ENCODE measurements around the gene THAP3.

The THAP3 gene

DNA sequence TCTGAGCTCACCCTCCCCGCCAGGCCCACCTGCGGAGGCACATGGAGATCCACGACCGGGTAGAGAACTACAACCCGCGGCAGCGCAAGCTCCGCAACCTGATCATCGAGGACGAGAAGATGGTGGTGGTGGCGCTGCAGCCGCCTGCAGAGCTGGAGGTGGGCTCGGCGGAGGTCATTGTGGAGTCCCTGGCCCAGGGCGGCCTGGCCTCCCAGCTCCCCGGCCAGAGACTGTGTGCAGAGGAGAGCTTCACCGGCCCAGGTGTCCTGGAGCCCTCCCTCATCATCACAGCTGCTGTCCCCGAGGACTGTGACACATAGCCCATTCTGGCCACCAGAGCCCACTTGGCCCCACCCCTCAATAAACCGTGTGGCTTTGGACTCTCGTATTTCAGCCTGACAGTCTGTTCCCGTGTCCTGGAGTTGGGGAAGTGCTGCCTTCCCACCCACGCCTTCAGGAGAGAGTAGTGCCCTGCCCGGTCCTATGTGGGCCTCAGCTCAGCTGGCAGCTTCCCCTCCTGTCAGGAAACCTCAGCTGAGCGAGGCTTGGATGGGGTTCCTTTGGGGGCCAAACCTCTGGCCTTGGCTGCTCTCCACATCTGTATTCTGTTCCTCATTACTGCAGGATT is 35.7 kb upstream of the THAP3 start:
- H3K27ac Mint-ChIP-seq: no peak overlapping the region

DNA sequence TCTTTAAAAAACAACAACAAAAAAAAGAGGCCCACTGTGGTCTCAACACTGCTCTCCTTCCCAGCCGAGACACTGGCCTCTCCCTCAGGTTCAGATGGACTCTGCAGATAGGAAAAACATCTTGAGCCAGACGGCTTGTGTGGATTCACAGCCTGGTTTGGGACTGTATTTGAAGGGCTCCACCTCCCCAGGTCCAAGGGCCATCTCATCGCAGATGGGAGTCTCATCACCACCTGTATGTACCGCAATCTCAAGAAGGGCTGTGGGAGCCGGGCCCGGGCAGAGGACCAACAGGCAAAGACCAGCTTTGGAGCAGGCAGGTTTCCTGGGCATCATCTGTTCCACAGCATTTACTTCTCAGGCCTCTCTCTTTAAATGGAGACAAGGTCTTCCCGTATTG is 34.6 kb upstream of the THAP3 start:
- TF ChIP-seq, protein P1, sequence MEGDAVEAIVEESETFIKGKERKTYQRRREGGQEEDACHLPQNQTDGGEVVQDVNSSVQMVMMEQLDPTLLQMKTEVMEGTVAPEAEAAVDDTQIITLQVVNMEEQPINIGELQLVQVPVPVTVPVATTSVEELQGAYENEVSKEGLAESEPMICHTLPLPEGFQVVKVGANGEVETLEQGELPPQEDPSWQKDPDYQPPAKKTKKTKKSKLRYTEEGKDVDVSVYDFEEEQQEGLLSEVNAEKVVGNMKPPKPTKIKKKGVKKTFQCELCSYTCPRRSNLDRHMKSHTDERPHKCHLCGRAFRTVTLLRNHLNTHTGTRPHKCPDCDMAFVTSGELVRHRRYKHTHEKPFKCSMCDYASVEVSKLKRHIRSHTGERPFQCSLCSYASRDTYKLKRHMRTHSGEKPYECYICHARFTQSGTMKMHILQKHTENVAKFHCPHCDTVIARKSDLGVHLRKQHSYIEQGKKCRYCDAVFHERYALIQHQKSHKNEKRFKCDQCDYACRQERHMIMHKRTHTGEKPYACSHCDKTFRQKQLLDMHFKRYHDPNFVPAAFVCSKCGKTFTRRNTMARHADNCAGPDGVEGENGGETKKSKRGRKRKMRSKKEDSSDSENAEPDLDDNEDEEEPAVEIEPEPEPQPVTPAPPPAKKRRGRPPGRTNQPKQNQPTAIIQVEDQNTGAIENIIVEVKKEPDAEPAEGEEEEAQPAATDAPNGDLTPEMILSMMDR (IDR thresholded peaks at IDR 0.05; ENCODE audit: unreplicated experiment in 3 of 3): no peak
- Mint-ChIP-seq H3K4me3 (no peak overlapping the region), H3K36me3 (ENCODE audit: low read depth) (peaks cover 7% of the 10 kb centered on the region), H3K4me1 (no peaks in the 10 kb centered on the region), H3K9me3 (no peaks in the 10 kb centered on the region), H3K27ac (no peak overlapping the region), H3K27me3 (ENCODE audit: low read depth) (no peaks in the 10 kb centered on the region)

More for the DNA sequence above, 35.7 kb upstream of the THAP3 start:
- H3K27me3 Mint-ChIP-seq (ENCODE audit: low read depth): no peaks in the 10 kb centered on the region
- no peak overlapping the region for H3K4me3 Mint-ChIP-seq
- H3K36me3 Mint-ChIP-seq (ENCODE audit: low read depth): peaks cover 6% of the 10 kb centered on the region
- TF ChIP-seq, protein P1 (IDR thresholded peaks at IDR 0.05; ENCODE audit: unreplicated experiment in 3 of 3): no peak
- H3K9me3 Mint-ChIP-seq: no peaks in the 10 kb centered on the region
- no peaks in the 10 kb centered on the region for H3K4me1 Mint-ChIP-seq

DNA sequence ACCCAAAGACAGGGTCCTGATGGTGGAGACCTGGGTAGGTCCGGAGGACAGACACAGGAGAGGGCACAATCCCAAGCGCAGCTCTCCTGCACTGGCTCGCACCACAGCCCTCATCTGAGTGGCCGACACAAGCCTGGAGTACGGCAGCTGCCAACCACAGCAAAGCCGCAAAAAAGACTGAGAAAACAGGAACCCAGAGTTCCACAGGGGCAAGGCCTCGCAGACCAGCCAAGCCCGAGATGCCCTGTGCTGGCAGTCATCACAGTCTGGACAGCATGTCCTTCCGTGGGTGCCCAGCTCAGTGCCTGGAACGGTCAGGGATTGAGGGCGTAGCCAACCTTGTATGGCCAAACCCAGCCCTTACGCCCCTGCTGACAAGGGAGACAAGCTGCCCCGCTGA is 33.4 kb upstream of the THAP3 start:
- Mint-ChIP-seq H3K4me1 (peaks cover 6% of the 10 kb centered on the region), H3K27me3 (ENCODE audit: low read depth) (no peaks in the 10 kb centered on the region), H3K9me3 (no peaks in the 10 kb centered on the region), H3K4me3 (no peak overlapping the region), H3K36me3 (ENCODE audit: low read depth) (peaks cover 19% of the 10 kb centered on the region), H3K27ac (no peak overlapping the region)
- TF ChIP-seq, protein P1 (IDR thresholded peaks at IDR 0.05; ENCODE audit: unreplicated experiment in 3 of 3): no peak

DNA sequence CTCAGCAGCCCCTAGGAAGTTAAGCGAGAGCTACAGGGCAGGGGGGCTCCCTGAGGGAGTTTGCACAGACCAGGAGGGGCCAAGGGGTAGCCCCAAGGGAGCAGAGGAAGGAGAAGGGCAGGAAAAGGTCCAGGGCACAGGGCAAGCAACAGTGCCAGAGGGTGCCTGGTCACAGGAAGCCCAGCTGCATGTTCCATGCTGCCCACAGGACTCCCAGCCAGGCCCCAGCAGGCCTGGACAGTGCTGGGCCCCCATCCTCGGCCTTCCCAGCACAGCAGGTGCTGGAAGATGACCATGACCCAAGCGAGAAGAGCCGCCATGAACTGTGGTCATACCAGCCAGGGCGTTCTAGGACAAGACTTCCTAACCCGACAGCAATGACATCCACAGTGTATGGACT is 33.0 kb upstream of the THAP3 start:
- Mint-ChIP-seq H3K27ac (no peak overlapping the region), H3K4me3 (no peak overlapping the region), H3K36me3 (ENCODE audit: low read depth) (peaks cover 23% of the 10 kb centered on the region), H3K27me3 (ENCODE audit: low read depth) (no peaks in the 10 kb centered on the region), H3K4me1 (peaks cover 10% of the 10 kb centered on the region), H3K9me3 (no peaks in the 10 kb centered on the region)
- TF ChIP-seq, protein P1 (IDR thresholded peaks at IDR 0.05; ENCODE audit: unreplicated experiment in 3 of 3): no peak

DNA sequence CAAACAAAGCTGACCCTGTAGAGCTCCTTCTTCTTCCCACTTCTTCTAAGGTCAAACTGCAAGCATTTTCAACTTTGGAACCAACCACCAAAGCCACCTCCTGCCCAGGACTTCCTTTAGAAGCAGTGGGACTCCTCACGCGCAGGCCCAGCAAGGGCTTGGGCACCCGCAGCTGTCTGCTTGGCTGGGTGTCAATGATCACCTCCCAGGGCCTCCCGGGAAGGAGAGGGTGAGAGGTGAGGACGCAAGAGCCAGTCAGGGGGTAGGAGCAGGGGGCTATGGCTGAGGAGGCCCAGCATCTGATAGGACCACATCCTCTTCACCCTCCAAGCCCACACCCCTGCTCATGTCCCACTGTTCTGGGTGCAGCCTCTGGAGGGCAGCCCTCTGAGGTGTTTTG is 32.2 kb upstream of the THAP3 start:
- no peaks in the 10 kb centered on the region for H3K9me3 Mint-ChIP-seq
- no peak overlapping the region for H3K27ac Mint-ChIP-seq
- TF ChIP-seq, protein P1 (IDR thresholded peaks at IDR 0.05; ENCODE audit: unreplicated experiment in 3 of 3): no peak
- H3K36me3 Mint-ChIP-seq (ENCODE audit: low read depth): peaks cover 27% of the 10 kb centered on the region
- no peak overlapping the region for H3K4me3 Mint-ChIP-seq
- H3K27me3 Mint-ChIP-seq (ENCODE audit: low read depth): no peaks in the 10 kb centered on the region
- peaks cover 15% of the 10 kb centered on the region for H3K4me1 Mint-ChIP-seq

DNA sequence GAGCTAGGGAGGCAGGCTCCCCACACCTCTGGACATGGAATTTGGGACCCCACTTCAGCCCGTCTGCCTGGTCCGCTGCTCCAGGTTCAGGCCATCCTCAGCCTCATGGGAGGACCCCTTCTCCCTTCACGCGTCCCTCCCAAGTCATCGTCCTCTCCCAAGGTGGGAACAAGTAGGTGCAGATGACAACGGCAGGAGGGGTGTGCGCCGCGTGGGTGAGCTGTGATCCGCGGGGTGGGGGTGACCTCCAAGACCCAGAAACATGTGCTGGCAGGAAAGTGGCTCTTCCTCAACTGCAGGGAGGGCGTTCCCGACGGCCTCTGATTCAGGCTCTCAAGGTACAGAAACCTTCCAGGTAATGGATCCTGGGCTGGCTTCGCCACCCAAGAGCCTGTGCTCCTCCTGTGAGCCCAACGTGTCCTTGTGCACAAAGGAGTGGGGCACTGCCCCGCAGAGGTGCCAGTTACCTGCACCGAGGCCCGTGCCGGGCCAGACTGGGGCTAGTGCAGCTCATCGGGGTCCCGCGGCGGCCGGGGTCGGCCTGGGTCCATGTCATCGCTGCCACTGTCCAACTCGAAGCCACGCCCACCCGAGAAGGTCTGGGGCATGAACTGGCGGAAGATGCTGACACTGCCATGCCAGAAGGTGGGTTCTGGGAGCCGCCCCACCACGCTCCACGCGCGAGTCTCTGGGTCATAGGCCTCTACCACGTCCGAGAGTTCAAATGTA is 31.6 kb upstream of the THAP3 start:
- TF ChIP-seq, protein P1 (IDR thresholded peaks at IDR 0.05; ENCODE audit: unreplicated experiment in 3 of 3): no peak
- Mint-ChIP-seq H3K36me3 (ENCODE audit: low read depth) (peaks cover 31% of the 10 kb centered on the region), H3K4me3 (no peak overlapping the region), H3K4me1 (peaks cover 15% of the 10 kb centered on the region), H3K27me3 (ENCODE audit: low read depth) (no peaks in the 10 kb centered on the region), H3K9me3 (no peaks in the 10 kb centered on the region), H3K27ac (no peak overlapping the region)
